Left ventricle myocardium inferior (tissue), 1 donor: ENCODE results near the gene DDX3X. TPM values are rescaled to one million over a fixed set of nuclear protein-coding genes. Genes with fewer than 3 reads are reported as not detected.

Experiments used
- DNase-seq: peaks from one replicate; pipeline ENCODE4 v3.0.0-alpha.2; 2020
- H3K27ac ChIP-seq: fragments of 200-600 bp; replicated peaks from 2 replicates; pipeline ENCODE4 v1.8.0; 2021
- H3K27me3 ChIP-seq: fragments of 200-600 bp; 2 replicates; pipeline ENCODE4 v1.8.0; 2021; ENCODE audit warnings: low read depth
- H3K36me3 ChIP-seq: fragments of 200-600 bp; 2 replicates; pipeline ENCODE4 v1.8.0; 2021
- H3K4me1 ChIP-seq: fragments of 200-600 bp; 2 replicates; pipeline ENCODE4 v1.8.0; 2021
- H3K4me3 ChIP-seq: fragments of 200-600 bp; 2 replicates; pipeline ENCODE4 v1.8.0; 2021; ENCODE audit warnings: mild to moderate bottlenecking, moderate library complexity
- H3K9me3 ChIP-seq: fragments of 200-600 bp; replicated peaks from 2 replicates; pipeline ENCODE4 v1.8.0; 2021
- intact Hi-C: fragments of 100-400 bp; cut with micrococcal nuclease; formaldehyde crosslinking; loops from one replicate; pipeline ENCODE4 v1.11.0; 2022
- total RNA-seq: library from RNA; stranded (reverse); fragmentation: NEBNext Ultra II Directional; extraction: Animal tissue kit (Norgen Biotek cat#: 25700); gene quantifications from one replicate; pipeline ENCODE4 v1.2.1, GENCODE V29; 2021
- TF ChIP-seq, protein P1 (sequence below): fragments of 200-600 bp; IDR thresholded peaks from 2 replicates; pipeline ENCODE4 v1.8.0; 2021; ENCODE audit warnings: antibody characterized with exemption, mild to moderate bottlenecking, borderline replicate concordance
- donor health status: DM: no; HTN: yes; CAD: no; lungs with severe emphysema.

DDX3X gene
- total RNA-seq, 1 donor from 2014 or later = 138 TPM

DNA sequence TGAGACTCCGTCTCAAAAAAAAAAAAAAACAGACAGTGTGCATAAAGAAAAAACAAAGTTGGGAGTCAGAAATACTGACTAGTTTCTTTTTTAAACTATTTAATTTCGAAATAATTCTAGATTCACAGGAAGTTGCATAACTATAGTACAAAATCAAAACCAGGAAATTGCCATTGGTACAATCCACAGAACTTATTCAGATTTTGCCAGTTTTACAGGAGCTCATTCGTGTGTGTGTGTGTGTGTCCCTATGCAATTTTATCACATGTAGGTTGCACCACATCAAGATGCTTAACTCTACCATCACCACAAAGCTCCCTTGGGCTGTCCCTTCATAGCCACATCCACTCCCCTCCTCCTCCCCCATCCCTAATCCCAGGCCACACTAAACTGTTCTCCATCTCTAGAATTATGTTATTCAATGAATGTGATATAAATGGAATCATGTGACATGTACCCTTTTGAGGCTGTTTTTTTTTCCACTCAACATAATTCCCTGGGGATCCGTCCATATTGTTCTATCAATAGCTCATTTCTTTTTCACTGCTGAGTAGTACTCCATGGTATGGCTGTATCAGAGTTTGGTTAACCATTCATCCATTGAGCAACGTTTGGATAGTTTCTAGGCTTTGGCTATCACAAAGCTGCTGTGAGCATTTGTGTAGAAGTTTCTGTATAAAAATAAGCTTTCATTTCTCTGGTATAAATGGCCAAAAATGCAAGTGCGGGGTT is 16.3 kb upstream of the DDX3X start:
- H3K27me3 ChIP-seq = no peaks in the 10 kb centered on the region
- intact Hi-C loops = no loop called here
- H3K4me1 ChIP-seq = no peaks in the 10 kb centered on the region
- DNase-seq = no peak
- H3K27ac ChIP-seq = no peak overlapping the region
- TF ChIP-seq, protein P1, sequence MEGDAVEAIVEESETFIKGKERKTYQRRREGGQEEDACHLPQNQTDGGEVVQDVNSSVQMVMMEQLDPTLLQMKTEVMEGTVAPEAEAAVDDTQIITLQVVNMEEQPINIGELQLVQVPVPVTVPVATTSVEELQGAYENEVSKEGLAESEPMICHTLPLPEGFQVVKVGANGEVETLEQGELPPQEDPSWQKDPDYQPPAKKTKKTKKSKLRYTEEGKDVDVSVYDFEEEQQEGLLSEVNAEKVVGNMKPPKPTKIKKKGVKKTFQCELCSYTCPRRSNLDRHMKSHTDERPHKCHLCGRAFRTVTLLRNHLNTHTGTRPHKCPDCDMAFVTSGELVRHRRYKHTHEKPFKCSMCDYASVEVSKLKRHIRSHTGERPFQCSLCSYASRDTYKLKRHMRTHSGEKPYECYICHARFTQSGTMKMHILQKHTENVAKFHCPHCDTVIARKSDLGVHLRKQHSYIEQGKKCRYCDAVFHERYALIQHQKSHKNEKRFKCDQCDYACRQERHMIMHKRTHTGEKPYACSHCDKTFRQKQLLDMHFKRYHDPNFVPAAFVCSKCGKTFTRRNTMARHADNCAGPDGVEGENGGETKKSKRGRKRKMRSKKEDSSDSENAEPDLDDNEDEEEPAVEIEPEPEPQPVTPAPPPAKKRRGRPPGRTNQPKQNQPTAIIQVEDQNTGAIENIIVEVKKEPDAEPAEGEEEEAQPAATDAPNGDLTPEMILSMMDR = no peak
- H3K36me3 ChIP-seq = no peaks in the 10 kb centered on the region
- no peak overlapping the region for H3K4me3 ChIP-seq
- no peaks in the 10 kb centered on the region for H3K9me3 ChIP-seq

GRCh38 chrX:41320393-41320792 is 13.6 kb upstream of the DDX3X start:
- no peaks in the 10 kb centered on the region for H3K9me3 ChIP-seq
- TF ChIP-seq, protein P1 = no peak
- intact Hi-C loops = no loop called here

GRCh38 chrX:41322821-41323603 is 10.9 kb upstream of the DDX3X start:
- Histone ChIP-seq H3K4me3 (no peak overlapping the region), H3K9me3 (no peaks in the 10 kb centered on the region), H3K27ac (no peak overlapping the region), H3K4me1 (no peaks in the 10 kb centered on the region), H3K36me3 (no peaks in the 10 kb centered on the region), H3K27me3 (no peaks in the 10 kb centered on the region)
- intact Hi-C loops = no loop called here
- TF ChIP-seq, protein P1 = no peak
- no peak for DNase-seq

More at GRCh38 chrX:41320393-41320792, 13.6 kb upstream of the DDX3X start:
- DNase-seq = no peak
- Histone ChIP-seq H3K27ac (no peak overlapping the region), H3K27me3 (no peaks in the 10 kb centered on the region), H3K4me3 (no peak overlapping the region), H3K4me1 (no peaks in the 10 kb centered on the region), H3K36me3 (no peaks in the 10 kb centered on the region)

DNA sequence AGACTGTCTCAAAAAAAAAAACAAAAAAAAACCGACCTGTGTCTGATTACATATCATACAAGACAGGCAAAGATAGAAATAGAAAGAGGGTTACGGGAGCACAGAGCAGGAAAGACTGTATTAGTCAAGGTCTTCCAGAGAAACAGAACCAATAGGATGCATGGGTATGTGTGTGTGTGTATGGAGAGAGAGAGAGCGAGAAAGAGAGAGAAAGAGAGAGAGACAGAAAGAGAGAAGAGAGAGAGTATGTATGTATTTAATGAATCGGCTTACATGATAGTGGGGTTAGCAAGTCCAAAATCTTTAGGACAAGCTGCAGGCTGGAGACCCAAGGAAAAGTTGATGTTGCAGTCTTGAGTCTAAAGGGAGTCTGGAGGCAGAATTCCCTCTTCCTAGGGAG is 7.5 kb upstream of the DDX3X start:
- intact Hi-C loops = no loop called here
- TF ChIP-seq, protein P1 = no peak
- H3K27ac ChIP-seq = no peak overlapping the region
- no peaks in the 10 kb centered on the region for H3K4me1 ChIP-seq
- no peak for DNase-seq
- no peaks in the 10 kb centered on the region for H3K9me3 ChIP-seq
- H3K36me3 ChIP-seq = no peaks in the 10 kb centered on the region
- no peaks in the 10 kb centered on the region for H3K27me3 ChIP-seq
- H3K4me3 ChIP-seq = no peak overlapping the region

DNA sequence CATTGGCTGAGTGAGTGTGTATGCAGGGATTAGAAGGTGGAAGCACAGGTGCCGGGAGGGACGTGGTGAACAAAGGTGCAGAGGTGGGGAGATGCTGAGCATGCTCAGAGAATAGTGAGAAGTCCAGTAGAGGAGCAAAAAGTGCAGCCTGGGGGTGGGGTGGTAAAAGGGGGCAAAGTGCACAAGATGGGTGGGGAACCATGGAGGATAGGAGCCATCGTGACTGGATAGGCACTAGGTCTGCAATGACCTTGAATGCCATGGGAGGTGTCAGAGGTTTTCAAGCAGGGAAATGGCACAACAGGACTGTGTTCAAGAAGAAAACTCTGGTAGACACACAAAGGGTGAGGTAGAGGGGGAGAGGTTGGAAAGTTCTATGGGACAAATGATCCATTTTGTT is 6.6 kb upstream of the DDX3X start:
- Histone ChIP-seq H3K9me3 (no peaks in the 10 kb centered on the region), H3K27ac (no peak overlapping the region), H3K27me3 (no peaks in the 10 kb centered on the region), H3K4me3 (no peak overlapping the region), H3K36me3 (no peaks in the 10 kb centered on the region), H3K4me1 (peaks cover 4% of the 10 kb centered on the region)
- DNase-seq = no peak
- intact Hi-C loops = no loop called here
- TF ChIP-seq, protein P1 = no peak
